ENCODE measurements around the gene HMGCR.

HMGCR gene

GRCh38 chr5:75340714-75341478 is 3.9 kb downstream of the HMGCR start:
- H3K4me3 ChIP-seq (replicated peaks; ENCODE audit: low read depth, low read length): no peak overlapping the region
- TF ChIP-seq CTCF (IDR thresholded peaks at IDR 0.05; ENCODE audit: low read length, missing control alignments): no peak
- no peak for DNase-seq (ENCODE audit: low read depth)

GRCh38 chr5:75341934-75342333 is 4.9 kb downstream of the HMGCR start:
- TF ChIP-seq CTCF (IDR thresholded peaks at IDR 0.05; ENCODE audit: low read length, missing control alignments): no peak
- DNase-seq (ENCODE audit: low read depth): no peak
- H3K4me3 ChIP-seq (replicated peaks; ENCODE audit: low read depth, low read length): no peak overlapping the region

- DNase-seq (ENCODE audit: low read depth): no peak
- H3K4me3 ChIP-seq (replicated peaks; ENCODE audit: low read depth, low read length): no peak overlapping the region
- TF ChIP-seq CTCF (IDR thresholded peaks at IDR 0.05; ENCODE audit: low read length, missing control alignments): no peak
Measured at GRCh38 chr5:75342836-75343235, 5.8 kb downstream of the HMGCR start.

GRCh38 chr5:75348241-75348640 is 11.2 kb downstream of the HMGCR start:
- H3K4me3 ChIP-seq (replicated peaks; ENCODE audit: low read depth, low read length): no peak overlapping the region
- TF ChIP-seq CTCF (IDR thresholded peaks at IDR 0.05; ENCODE audit: low read length, missing control alignments): no peak
- no peak for DNase-seq (ENCODE audit: low read depth)

GRCh38 chr5:75349663-75350062 is 12.6 kb downstream of the HMGCR start:
- TF ChIP-seq CTCF (IDR thresholded peaks at IDR 0.05; ENCODE audit: low read length, missing control alignments): no peak
- no peak for DNase-seq (ENCODE audit: low read depth)
- no peak overlapping the region for H3K4me3 ChIP-seq (replicated peaks; ENCODE audit: low read depth, low read length)

- no peak for DNase-seq (ENCODE audit: low read depth)
- H3K4me3 ChIP-seq (replicated peaks; ENCODE audit: low read depth, low read length): no peak overlapping the region
- no peak for TF ChIP-seq CTCF (IDR thresholded peaks at IDR 0.05; ENCODE audit: low read length, missing control alignments)
Measured at GRCh38 chr5:75351139-75351926, 14.3 kb downstream of the HMGCR start.

All from fibroblast of pulmonary artery (primary cell).